Measurements from ENCODE around the gene PDXDC1.
"Not testable (repeated sequence)": the region's sequence is repeated elsewhere in the genome, so short reads cannot be mapped to it uniquely, and the experiment has no call there.

PDXDC1 gene

GRCh38 chr16:15140444-15141365, 165.9 kb downstream of the PDXDC1 start:
- DNase-seq = not testable (repeated sequence)

GRCh38 chr16:15141586-15141985, 166.8 kb downstream of the PDXDC1 start:
- DNase-seq = no peak

GRCh38 chr16:15142107-15142890, 167.5 kb downstream of the PDXDC1 start:
- DNase-seq = not testable (repeated sequence)

GRCh38 chr16:15142891-15143600, 168.2 kb downstream of the PDXDC1 start:
- not testable (repeated sequence) for DNase-seq

- DNase-seq = not testable (repeated sequence)
Measured at GRCh38 chr16:15143601-15144091, 168.8 kb downstream of the PDXDC1 start.

GRCh38 chr16:15144092-15144631, 169.3 kb downstream of the PDXDC1 start:
- not testable (repeated sequence) for DNase-seq

- not testable (repeated sequence) for DNase-seq
Measured at GRCh38 chr16:15144781-15145417, 170.1 kb downstream of the PDXDC1 start.

GRCh38 chr16:15145418-15146263, 170.8 kb downstream of the PDXDC1 start:
- DNase-seq = not testable (repeated sequence)

GRCh38 chr16:15146264-15146662, 171.4 kb downstream of the PDXDC1 start:
- DNase-seq = not testable (repeated sequence)

GRCh38 chr16:15148831-15149230, 174.0 kb downstream of the PDXDC1 start:
- not testable (repeated sequence) for DNase-seq

GRCh38 chr16:15149260-15149659, 174.4 kb downstream of the PDXDC1 start:
- DNase-seq = not testable (repeated sequence)

- DNase-seq = peak in 4 of 6 experiments; percentile 20 to 41 (median 26)
Measured at GRCh38 chr16:15154005-15154404, 179.2 kb downstream of the PDXDC1 start.

- peak; percentile 63 to 87 (median 80) for DNase-seq
Measured at GRCh38 chr16:15154650-15155562, 180.1 kb downstream of the PDXDC1 start.

GRCh38 chr16:15157644-15158043, 182.8 kb downstream of the PDXDC1 start:
- DNase-seq = not testable (repeated sequence)

GRCh38 chr16:15159671-15160070, 184.8 kb downstream of the PDXDC1 start:
- DNase-seq = not testable (repeated sequence)

- not testable (repeated sequence) for DNase-seq
Measured at GRCh38 chr16:15160571-15160970, 185.7 kb downstream of the PDXDC1 start.

GRCh38 chr16:15163055-15163454, 188.2 kb downstream of the PDXDC1 start:
- DNase-seq = not testable (repeated sequence)

GRCh38 chr16:15166177-15166576, 191.4 kb downstream of the PDXDC1 start:
- not testable (repeated sequence) for DNase-seq

GRCh38 chr16:15168303-15168702, 193.5 kb downstream of the PDXDC1 start:
- DNase-seq = not testable (repeated sequence)
